ENCODE results near the gene TANGO6. TPM values are rescaled to one million over a fixed set of nuclear protein-coding genes. Genes with fewer than 3 reads are reported as not detected.

Gene TANGO6
- total RNA-seq, 2 experiments from 2014 or later: 22.7 to 22.8 TPM

DNA sequence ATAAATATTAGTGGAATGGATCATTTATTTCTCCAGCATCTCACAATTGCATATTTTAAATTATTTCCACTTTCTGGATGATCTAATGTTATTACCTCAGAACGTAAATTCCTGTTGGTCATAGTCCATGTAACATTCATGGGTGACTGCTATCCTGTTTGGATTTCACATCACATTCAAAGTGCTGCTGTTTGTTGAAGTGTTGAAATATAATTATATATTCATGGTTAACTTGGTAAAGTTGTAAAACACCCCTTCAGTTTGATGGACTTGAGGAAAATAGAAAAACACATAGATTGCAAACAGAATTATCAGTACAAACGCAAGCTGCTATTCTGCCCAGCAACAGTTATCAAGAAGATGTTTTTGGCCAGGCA lies 59.6 kb downstream of the TANGO6 start:
- BruUV-seq (replicated peaks): no TSS peak
- Histone ChIP-seq H3K4me2 (ENCODE audit: low read length) (no peak overlapping the region), H3K4me1 (ENCODE audit: insufficient read depth, low read length, poor library complexity, severe bottlenecking) (no peaks in the 10 kb centered on the region), H2AFZ (ENCODE audit: low read length) (no peak overlapping the region), H3K36me3 (ENCODE audit: insufficient read depth, low read length) (peaks cover 24% of the 10 kb centered on the region), H3K9me3 (ENCODE audit: low read length) (no peaks in the 10 kb centered on the region), H3K9me2 (ENCODE audit: insufficient read depth, low read length) (no peaks in the 10 kb centered on the region), H3K79me2 (ENCODE audit: insufficient read depth, low read depth, low read length) (no peaks in the 10 kb centered on the region), H3K4me3 (ENCODE audit: low read depth, low read length, poor library complexity, severe bottlenecking) (no peak overlapping the region), H3K27ac (ENCODE audit: low read depth, low read length, poor library complexity, severe bottlenecking) (no peak overlapping the region), H4K20me1 (ENCODE audit: insufficient read depth, low read length) (no peaks in the 10 kb centered on the region)
- CTCF ChIA-PET (ENCODE audit: unreplicated experiment): no interaction called here
- TF ChIP-seq, protein P1, sequence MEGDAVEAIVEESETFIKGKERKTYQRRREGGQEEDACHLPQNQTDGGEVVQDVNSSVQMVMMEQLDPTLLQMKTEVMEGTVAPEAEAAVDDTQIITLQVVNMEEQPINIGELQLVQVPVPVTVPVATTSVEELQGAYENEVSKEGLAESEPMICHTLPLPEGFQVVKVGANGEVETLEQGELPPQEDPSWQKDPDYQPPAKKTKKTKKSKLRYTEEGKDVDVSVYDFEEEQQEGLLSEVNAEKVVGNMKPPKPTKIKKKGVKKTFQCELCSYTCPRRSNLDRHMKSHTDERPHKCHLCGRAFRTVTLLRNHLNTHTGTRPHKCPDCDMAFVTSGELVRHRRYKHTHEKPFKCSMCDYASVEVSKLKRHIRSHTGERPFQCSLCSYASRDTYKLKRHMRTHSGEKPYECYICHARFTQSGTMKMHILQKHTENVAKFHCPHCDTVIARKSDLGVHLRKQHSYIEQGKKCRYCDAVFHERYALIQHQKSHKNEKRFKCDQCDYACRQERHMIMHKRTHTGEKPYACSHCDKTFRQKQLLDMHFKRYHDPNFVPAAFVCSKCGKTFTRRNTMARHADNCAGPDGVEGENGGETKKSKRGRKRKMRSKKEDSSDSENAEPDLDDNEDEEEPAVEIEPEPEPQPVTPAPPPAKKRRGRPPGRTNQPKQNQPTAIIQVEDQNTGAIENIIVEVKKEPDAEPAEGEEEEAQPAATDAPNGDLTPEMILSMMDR (conservative IDR thresholded peaks at IDR 0.05; ENCODE audit: low read length): no peak
- no peak for TF ChIP-seq EZH2phosphoT487 (IDR thresholded peaks at IDR 0.05; ENCODE audit: borderline replicate concordance, low read depth, low read length)
- POLR2A ChIA-PET: no interaction called here
- intact Hi-C loops (cut with micrococcal nuclease; ENCODE audit: unreplicated experiment): no loop called here
- no peak for DNase-seq (ENCODE audit: low spot score)

DNA sequence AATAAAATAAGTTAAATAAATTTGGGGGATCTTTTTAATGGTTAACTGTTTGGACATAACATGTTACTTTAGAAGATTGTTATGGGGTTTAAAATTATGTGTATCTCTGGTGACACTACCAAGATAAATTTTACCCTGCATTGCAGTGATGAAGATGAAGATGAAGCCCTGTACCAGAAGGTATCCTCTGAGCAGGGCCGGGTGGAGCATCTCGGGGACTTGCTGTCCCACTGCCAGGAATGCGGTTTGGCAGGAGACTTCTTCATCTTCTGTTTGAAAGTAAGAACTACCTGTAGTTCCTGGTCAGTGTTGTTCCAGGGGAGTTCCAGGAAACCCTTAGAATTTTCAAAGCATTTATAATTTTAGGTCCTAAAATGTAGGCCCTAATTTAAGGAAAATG lies 64.0 kb downstream of the TANGO6 start:
- Histone ChIP-seq H3K4me2 (ENCODE audit: low read length) (no peak overlapping the region), H3K79me2 (ENCODE audit: insufficient read depth, low read depth, low read length) (no peaks in the 10 kb centered on the region), H3K4me3 (ENCODE audit: low read depth, low read length, poor library complexity, severe bottlenecking) (no peak overlapping the region), H3K4me1 (ENCODE audit: insufficient read depth, low read length, poor library complexity, severe bottlenecking) (no peaks in the 10 kb centered on the region), H3K36me3 (ENCODE audit: insufficient read depth, low read length) (peaks cover 31% of the 10 kb centered on the region), H3K27ac (ENCODE audit: low read depth, low read length, poor library complexity, severe bottlenecking) (no peak overlapping the region), H2AFZ (ENCODE audit: low read length) (no peak overlapping the region), H4K20me1 (ENCODE audit: insufficient read depth, low read length) (no peaks in the 10 kb centered on the region), H3K9me2 (ENCODE audit: insufficient read depth, low read length) (no peaks in the 10 kb centered on the region), H3K9me3 (ENCODE audit: low read length) (no peaks in the 10 kb centered on the region)
- BruUV-seq (replicated peaks): no TSS peak
- ChIA-PET POLR2A (no interaction called here), CTCF (ENCODE audit: unreplicated experiment) (no interaction called here)
- TF ChIP-seq, protein P1 (conservative IDR thresholded peaks at IDR 0.05; ENCODE audit: low read length): no peak
- TF ChIP-seq EZH2phosphoT487 (IDR thresholded peaks at IDR 0.05; ENCODE audit: borderline replicate concordance, low read depth, low read length): no peak
- no peak for DNase-seq (ENCODE audit: low spot score)
- intact Hi-C loops (cut with micrococcal nuclease; ENCODE audit: unreplicated experiment): no loop called here

DNA sequence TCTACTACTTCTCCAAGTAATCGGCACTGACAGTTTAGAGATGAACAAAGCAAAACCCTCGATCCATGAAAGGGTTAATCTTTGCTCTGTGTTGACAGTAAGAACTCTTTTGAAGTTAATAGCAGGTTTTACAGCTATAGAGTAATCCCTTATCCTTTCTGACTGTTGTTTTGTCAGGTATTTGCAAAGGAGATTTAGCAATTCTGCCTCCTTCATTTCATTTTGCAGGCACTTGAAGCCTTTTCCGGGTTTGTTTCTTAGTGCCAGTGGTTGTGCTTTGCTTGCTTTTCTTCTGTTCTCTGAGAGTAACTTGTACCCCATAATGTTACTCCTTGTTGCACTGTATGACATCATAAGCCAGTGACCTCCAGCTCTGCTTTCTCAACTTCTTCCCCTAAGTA lies 64.5 kb downstream of the TANGO6 start:
- peaks cover 27% of the 10 kb centered on the region for H3K36me3 ChIP-seq (ENCODE audit: insufficient read depth, low read length)
- H4K20me1 ChIP-seq (ENCODE audit: insufficient read depth, low read length): no peaks in the 10 kb centered on the region
- DNase-seq (ENCODE audit: low spot score): no peak
- CTCF ChIA-PET (ENCODE audit: unreplicated experiment): no interaction called here
- BruUV-seq (replicated peaks): no TSS peak
- no peaks in the 10 kb centered on the region for H3K4me1 ChIP-seq (ENCODE audit: insufficient read depth, low read length, poor library complexity, severe bottlenecking)
- H3K4me2 ChIP-seq (ENCODE audit: low read length): no peak overlapping the region
- no peaks in the 10 kb centered on the region for H3K9me2 ChIP-seq (ENCODE audit: insufficient read depth, low read length)
- no peaks in the 10 kb centered on the region for H3K9me3 ChIP-seq (ENCODE audit: low read length)
- intact Hi-C loops (cut with micrococcal nuclease; ENCODE audit: unreplicated experiment): no loop called here
- H3K27ac ChIP-seq (ENCODE audit: low read depth, low read length, poor library complexity, severe bottlenecking): no peak overlapping the region
- no peak overlapping the region for H2AFZ ChIP-seq (ENCODE audit: low read length)
- POLR2A ChIA-PET: interaction anchor here (2.7 kb wide), 1 partner anchor 10 kb away, joined by 5 read pairs; no protein-coding TSS in a partner anchor
- H3K4me3 ChIP-seq (ENCODE audit: low read depth, low read length, poor library complexity, severe bottlenecking): no peak overlapping the region
- H3K79me2 ChIP-seq (ENCODE audit: insufficient read depth, low read depth, low read length): no peaks in the 10 kb centered on the region
- TF ChIP-seq, protein P1 (conservative IDR thresholded peaks at IDR 0.05; ENCODE audit: low read length): no peak
- no peak for TF ChIP-seq EZH2phosphoT487 (IDR thresholded peaks at IDR 0.05; ENCODE audit: borderline replicate concordance, low read depth, low read length)
